ENCODE results near the gene ANKAR. TPM values are rescaled to one million over a fixed set of nuclear protein-coding genes. Genes with fewer than 3 reads are reported as not detected.
"Not testable (repeated sequence)": the region's sequence is repeated elsewhere in the genome, so short reads cannot be mapped to it uniquely, and the experiment has no call there.

The ANKAR gene
- total and polyA plus RNA-seq, 7 experiments from 2014 or later = 3.2 to 17.9 (median 8.5) TPM

- DNase-seq (no peak), ATAC-seq (no peak)
- H3K9me3 Mint-ChIP-seq = peaks cover 0 to 5% (median 0%) of the 10 kb centered on the region in 11 donors
- intact Hi-C loops (cut with micrococcal nuclease) = no loop called here
- POLR2A ChIA-PET = interaction anchor here (0.6 kb wide), 1 partner anchor 73 kb away, joined by 3 read pairs; no protein-coding TSS in a partner anchor
- no peak overlapping the region for H3K4me3 Mint-ChIP-seq
- H3K36me3 Mint-ChIP-seq = no peaks in the 10 kb centered on the region
- Histone ChIP-seq H3K27me3 (ENCODE audit: control insufficient read depth in 2 of 2, insufficient read depth in 2 of 2, low read length in 2 of 2) (no peaks in the 10 kb centered on the region), H3K9me3 (ENCODE audit: control insufficient read depth in 2 of 3, low read length in 3 of 3) (no peaks in the 10 kb centered on the region), H3K36me3 (ENCODE audit: control insufficient read depth in 2 of 3, insufficient read depth in 3 of 3, low read length in 3 of 3) (no peaks in the 10 kb centered on the region), H3K4me3 (ENCODE audit: low read length) (no peak overlapping the region), H3K4me1 (ENCODE audit: control insufficient read depth in 2 of 2, insufficient read depth in 2 of 2, low read length in 2 of 2) (no peaks in the 10 kb centered on the region), H3K27ac (ENCODE audit: low read depth, low read length) (no peak overlapping the region)
- no peak overlapping the region for H3K27ac Mint-ChIP-seq
- peaks cover 0 to 2% (median 0%) of the 10 kb centered on the region in 7 donors for H3K4me1 Mint-ChIP-seq
- no peaks in the 10 kb centered on the region for H3K27me3 Mint-ChIP-seq
- CTCF ChIA-PET = no interaction called here
These were observed 32.9 kb upstream of the ANKAR start for GRCh38 chr2:189641590-189641989.

- H3K4me1 Mint-ChIP-seq = no peaks in the 10 kb centered on the region
- ChIA-PET CTCF (no interaction called here), POLR2A (interaction anchor here (1.0 kb wide), 1 partner anchor 12 kb away, joined by 3 read pairs; no protein-coding TSS in a partner anchor)
- no peak overlapping the region for H3K4me3 Mint-ChIP-seq
- peaks cover 0 to 5% (median 0%) of the 10 kb centered on the region in 5 donors for H3K36me3 Mint-ChIP-seq
- DNase-seq (no peak), ATAC-seq (no peak)
- intact Hi-C loops (cut with micrococcal nuclease) = no loop called here
- H3K9me3 Mint-ChIP-seq = peaks cover 0 to 8% (median 0%) of the 10 kb centered on the region in 11 donors
- no peaks in the 10 kb centered on the region for H3K4me1 ChIP-seq (ENCODE audit: control insufficient read depth in 2 of 2, insufficient read depth in 2 of 2, low read length in 2 of 2)
- no peaks in the 10 kb centered on the region for H3K27me3 Mint-ChIP-seq
- no peaks in the 10 kb centered on the region for H3K9me3 ChIP-seq (ENCODE audit: control insufficient read depth in 2 of 3, low read length in 3 of 3)
- no peak overlapping the region for H3K27ac ChIP-seq (ENCODE audit: low read depth, low read length)
- H3K27me3 ChIP-seq (ENCODE audit: control insufficient read depth in 2 of 2, insufficient read depth in 2 of 2, low read length in 2 of 2) = no peaks in the 10 kb centered on the region
- no peaks in the 10 kb centered on the region for H3K36me3 ChIP-seq (ENCODE audit: control insufficient read depth in 2 of 3, insufficient read depth in 3 of 3, low read length in 3 of 3)
- H3K27ac Mint-ChIP-seq = peak overlapping the region in 1 of 9 donors; percentile 42
- no peak overlapping the region for H3K4me3 ChIP-seq (ENCODE audit: low read length)
These were observed 27.9 kb upstream of the ANKAR start for GRCh38 chr2:189646521-189646920.

GRCh38 chr2:189648846-189649509, 25.5 kb upstream of the ANKAR start:
- Histone ChIP-seq H3K27ac (ENCODE audit: low read depth, low read length) (no peak overlapping the region), H3K9me3 (ENCODE audit: control insufficient read depth in 2 of 3, low read length in 3 of 3) (no peaks in the 10 kb centered on the region), H3K4me1 (ENCODE audit: control insufficient read depth in 2 of 2, insufficient read depth in 2 of 2, low read length in 2 of 2) (no peaks in the 10 kb centered on the region), H3K4me3 (ENCODE audit: low read length) (no peak overlapping the region), H3K36me3 (ENCODE audit: control insufficient read depth in 2 of 3, insufficient read depth in 3 of 3, low read length in 3 of 3) (no peaks in the 10 kb centered on the region), H3K27me3 (ENCODE audit: control insufficient read depth in 2 of 2, insufficient read depth in 2 of 2, low read length in 2 of 2) (no peaks in the 10 kb centered on the region)
- Mint-ChIP-seq H3K4me3 (no peak overlapping the region), H3K4me1 (peaks cover 0 to 4% (median 0%) of the 10 kb centered on the region in 7 donors), H3K36me3 (peaks cover 5 to 10% (median 6%) of the 10 kb centered on the region in 5 donors), H3K9me3 (peaks cover 0 to 15% (median 9%) of the 10 kb centered on the region in 11 donors), H3K27ac (peak overlapping the region in 1 of 9 donors; percentile 37), H3K27me3 (no peaks in the 10 kb centered on the region)
- ChIA-PET CTCF (no interaction called here), POLR2A (interaction anchor here (1.3 kb wide), 1 partner anchor 33 kb away, joined by 3 read pairs; no protein-coding TSS in a partner anchor)
- ATAC-seq (no peak), DNase-seq (no peak)
- intact Hi-C loops (cut with micrococcal nuclease) = no loop called here

GRCh38 chr2:189651284-189651683, 23.2 kb upstream of the ANKAR start:
- Mint-ChIP-seq H3K4me1 (peaks cover 3 to 22% (median 13%) of the 10 kb centered on the region in 7 donors), H3K36me3 (peaks cover 5 to 10% (median 6%) of the 10 kb centered on the region in 5 donors), H3K27ac (no peak overlapping the region), H3K27me3 (no peaks in the 10 kb centered on the region), H3K9me3 (peaks cover 0 to 15% (median 9%) of the 10 kb centered on the region in 11 donors), H3K4me3 (no peak overlapping the region)
- H3K9me3 ChIP-seq (ENCODE audit: control insufficient read depth in 2 of 3, low read length in 3 of 3) = no peaks in the 10 kb centered on the region
- no peaks in the 10 kb centered on the region for H3K36me3 ChIP-seq (ENCODE audit: control insufficient read depth in 2 of 3, insufficient read depth in 3 of 3, low read length in 3 of 3)
- no peak overlapping the region for H3K4me3 ChIP-seq (ENCODE audit: low read length)
- ATAC-seq (no peak), DNase-seq (no peak)
- CTCF ChIA-PET = interaction anchor here (1.0 to 1.2 kb wide), 2 partner anchors 9 to 10 kb away, joined by 3 to 5 read pairs; partner anchors contain the start of gene ASNSD1
- no peaks in the 10 kb centered on the region for H3K4me1 ChIP-seq (ENCODE audit: control insufficient read depth in 2 of 2, insufficient read depth in 2 of 2, low read length in 2 of 2)
- intact Hi-C loops (cut with micrococcal nuclease) = no loop called here
- POLR2A ChIA-PET = interaction anchor here (1.4 kb wide), 1 partner anchor 70 kb away, joined by 3 read pairs; the partner anchor contains the start of gene SLC40A1
- H3K27me3 ChIP-seq (ENCODE audit: control insufficient read depth in 2 of 2, insufficient read depth in 2 of 2, low read length in 2 of 2) = no peaks in the 10 kb centered on the region
- no peak overlapping the region for H3K27ac ChIP-seq (ENCODE audit: low read depth, low read length)

GRCh38 chr2:189653464-189653863, 21.0 kb upstream of the ANKAR start:
- peaks cover 18 to 42% (median 33%) of the 10 kb centered on the region in 7 donors for H3K4me1 Mint-ChIP-seq
- H3K9me3 ChIP-seq (ENCODE audit: control insufficient read depth in 2 of 3, low read length in 3 of 3); H3K4me3 ChIP-seq (ENCODE audit: low read length); intact Hi-C loops (cut with micrococcal nuclease); DNase-seq; H3K36me3 ChIP-seq (ENCODE audit: control insufficient read depth in 2 of 3, insufficient read depth in 3 of 3, low read length in 3 of 3); H3K4me3 Mint-ChIP-seq; H3K27ac ChIP-seq (ENCODE audit: low read depth, low read length); POLR2A ChIA-PET; H3K27me3 ChIP-seq (ENCODE audit: control insufficient read depth in 2 of 2, insufficient read depth in 2 of 2, low read length in 2 of 2); ATAC-seq; H3K27me3 Mint-ChIP-seq: not testable (repeated sequence)
- H3K9me3 Mint-ChIP-seq = peaks cover 0 to 15% (median 9%) of the 10 kb centered on the region in 11 donors
- H3K36me3 Mint-ChIP-seq = peaks cover 5 to 10% (median 6%) of the 10 kb centered on the region in 5 donors
- H3K27ac Mint-ChIP-seq = peak overlapping the region in 1 of 9 donors; percentile 9
- peaks cover 13 to 14% of the 10 kb centered on the region in 2 donors for H3K4me1 ChIP-seq (ENCODE audit: control insufficient read depth in 2 of 2, insufficient read depth in 2 of 2, low read length in 2 of 2)
- CTCF ChIA-PET = interaction anchor here (0.5 kb wide), 1 partner anchor 83 kb away, joined by 3 read pairs; no protein-coding TSS in a partner anchor

GRCh38 chr2:189654641-189655040, 19.8 kb upstream of the ANKAR start:
- intact Hi-C loops (cut with micrococcal nuclease) = no loop called here
- Mint-ChIP-seq H3K4me1 (peaks cover 25 to 54% (median 45%) of the 10 kb centered on the region in 7 donors), H3K4me3 (no peak overlapping the region), H3K27ac (peak overlapping the region in 2 of 9 donors; percentile 47 to 62), H3K36me3 (peaks cover 5 to 10% (median 6%) of the 10 kb centered on the region in 5 donors), H3K27me3 (no peaks in the 10 kb centered on the region), H3K9me3 (peaks cover 0 to 15% (median 9%) of the 10 kb centered on the region in 11 donors)
- Histone ChIP-seq H3K27ac (ENCODE audit: low read depth, low read length) (no peak overlapping the region), H3K36me3 (ENCODE audit: control insufficient read depth in 2 of 3, insufficient read depth in 3 of 3, low read length in 3 of 3) (no peaks in the 10 kb centered on the region), H3K4me1 (ENCODE audit: control insufficient read depth in 2 of 2, insufficient read depth in 2 of 2, low read length in 2 of 2) (peaks cover 25% of the 10 kb centered on the region in 2 donors), H3K4me3 (ENCODE audit: low read length) (no peak overlapping the region), H3K27me3 (ENCODE audit: control insufficient read depth in 2 of 2, insufficient read depth in 2 of 2, low read length in 2 of 2) (no peaks in the 10 kb centered on the region), H3K9me3 (ENCODE audit: control insufficient read depth in 2 of 3, low read length in 3 of 3) (no peaks in the 10 kb centered on the region)
- ChIA-PET CTCF (interaction anchor here (0.6 to 1.0 kb wide), 2 partner anchors 44 to 82 kb away, joined by 3 to 5 read pairs; no protein-coding TSS in a partner anchor), POLR2A (interaction anchor here (1.5 kb wide), 1 partner anchor 74 kb away, joined by 4 read pairs; the partner anchor contains the start of gene SLC40A1)
- DNase-seq (no peak), ATAC-seq (no peak)

Measured in naive thymus-derived CD4-positive, alpha-beta T cell (primary cell).